Activated B cell treated with CpG ODN at 0.5 μM for 24 hours (primary cell): Measurements from ENCODE around the gene ADAM12. TPM values are rescaled to one million over a fixed set of nuclear protein-coding genes. Genes with fewer than 3 reads are reported as not detected.

ENCODE experiments used
- ATAC-seq: fragments of 200-7000 bp; cut with Tn5 transposase; one replicate; pipeline ENCODE4 v1.10.0; 2021; ENCODE audit warnings: low read depth, mild to moderate bottlenecking, moderate library complexity
- CTCF ChIA-PET: fragments of 350-600 bp; sonication (Branson Sonifier 250); formaldehyde crosslinking; loops from one replicate; lab custom pipeline; 2021; ENCODE audit warnings: antibody characterized with exemption; lab: Charles Lee
- POLR2A ChIA-PET: fragments of 350-600 bp; sonication (Branson Sonifier 250); formaldehyde crosslinking; loops from one replicate; lab custom pipeline; 2021; ENCODE audit warnings: antibody characterized with exemption; lab: Charles Lee
- DNase-seq: peaks from one replicate; pipeline ENCODE4 v3.0.0; 2022
- H3K27ac Mint-ChIP-seq: one replicate; pipeline ENCODE4 v1.8.0; 2020; ENCODE audit warnings: mixed read lengths
- H3K27me3 Mint-ChIP-seq: one replicate; pipeline ENCODE4 v1.8.0; 2021; ENCODE audit warnings: mixed read lengths
- H3K36me3 Mint-ChIP-seq: one replicate; pipeline ENCODE4 v1.8.0; 2021; ENCODE audit warnings: low read depth, mixed read lengths
- H3K4me1 Mint-ChIP-seq: one replicate; pipeline ENCODE4 v1.8.0; 2021; ENCODE audit warnings: mixed read lengths
- H3K4me3 Mint-ChIP-seq: one replicate; pipeline ENCODE4 v1.8.0; 2020; ENCODE audit warnings: mild to moderate bottlenecking, mixed read lengths
- H3K9me3 Mint-ChIP-seq: one replicate; pipeline ENCODE4 v1.8.0; 2020; ENCODE audit warnings: mixed read lengths
- intact Hi-C: fragments of 100-400 bp; cut with micrococcal nuclease; formaldehyde crosslinking; loops from one replicate; pipeline ENCODE4 v1.15.1; 2024
- total RNA-seq: library from RNA; stranded (reverse); gene quantifications from 2 replicates; pipeline ENCODE4 v1.2.3, GENCODE V29; 2022
- TF ChIP-seq, protein P1 (sequence below): fragments of 200-600 bp; IDR thresholded peaks from one replicate; pipeline ENCODE4 v1.8.0; 2022; ENCODE audit warnings: antibody characterized with exemption, mild to moderate bottlenecking

ADAM12 gene
- total RNA-seq, 1 donor from 2014 or later, result 0.84 TPM

- no peak for DNase-seq
- Mint-ChIP-seq H3K27me3 (no peaks in the 10 kb centered on the region), H3K4me3 (no peak overlapping the region), H3K27ac (no peak overlapping the region), H3K36me3 (no peaks in the 10 kb centered on the region), H3K4me1 (no peaks in the 10 kb centered on the region), H3K9me3 (peaks cover 2% of the 10 kb centered on the region)
- ChIA-PET CTCF (no interaction called here), POLR2A (no interaction called here)
- TF ChIP-seq, protein P1, sequence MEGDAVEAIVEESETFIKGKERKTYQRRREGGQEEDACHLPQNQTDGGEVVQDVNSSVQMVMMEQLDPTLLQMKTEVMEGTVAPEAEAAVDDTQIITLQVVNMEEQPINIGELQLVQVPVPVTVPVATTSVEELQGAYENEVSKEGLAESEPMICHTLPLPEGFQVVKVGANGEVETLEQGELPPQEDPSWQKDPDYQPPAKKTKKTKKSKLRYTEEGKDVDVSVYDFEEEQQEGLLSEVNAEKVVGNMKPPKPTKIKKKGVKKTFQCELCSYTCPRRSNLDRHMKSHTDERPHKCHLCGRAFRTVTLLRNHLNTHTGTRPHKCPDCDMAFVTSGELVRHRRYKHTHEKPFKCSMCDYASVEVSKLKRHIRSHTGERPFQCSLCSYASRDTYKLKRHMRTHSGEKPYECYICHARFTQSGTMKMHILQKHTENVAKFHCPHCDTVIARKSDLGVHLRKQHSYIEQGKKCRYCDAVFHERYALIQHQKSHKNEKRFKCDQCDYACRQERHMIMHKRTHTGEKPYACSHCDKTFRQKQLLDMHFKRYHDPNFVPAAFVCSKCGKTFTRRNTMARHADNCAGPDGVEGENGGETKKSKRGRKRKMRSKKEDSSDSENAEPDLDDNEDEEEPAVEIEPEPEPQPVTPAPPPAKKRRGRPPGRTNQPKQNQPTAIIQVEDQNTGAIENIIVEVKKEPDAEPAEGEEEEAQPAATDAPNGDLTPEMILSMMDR, result no peak
- intact Hi-C loops, result loop anchor here (10.0 kb wide), 1 partner anchor 1278 kb away; no protein-coding TSS in a partner anchor
- ATAC-seq, result no peak
Observed at GRCh38 chr10:126336801-126337200, 51.5 kb downstream of the ADAM12 start.

GRCh38 chr10:126334272-126334671, 54.0 kb downstream of the ADAM12 start:
- DNase-seq, result no peak
- H3K27ac Mint-ChIP-seq, result no peak overlapping the region
- no peak for ATAC-seq
- TF ChIP-seq, protein P1, result no peak
- H3K4me1 Mint-ChIP-seq, result no peaks in the 10 kb centered on the region
- intact Hi-C loops, result loop anchor here (10.0 kb wide), 1 partner anchor 1281 kb away; no protein-coding TSS in a partner anchor
- CTCF ChIA-PET, result no interaction called here
- no peak overlapping the region for H3K4me3 Mint-ChIP-seq
- H3K36me3 Mint-ChIP-seq, result no peaks in the 10 kb centered on the region
- POLR2A ChIA-PET, result no interaction called here
- H3K9me3 Mint-ChIP-seq, result no peaks in the 10 kb centered on the region
- H3K27me3 Mint-ChIP-seq, result no peaks in the 10 kb centered on the region

DNA sequence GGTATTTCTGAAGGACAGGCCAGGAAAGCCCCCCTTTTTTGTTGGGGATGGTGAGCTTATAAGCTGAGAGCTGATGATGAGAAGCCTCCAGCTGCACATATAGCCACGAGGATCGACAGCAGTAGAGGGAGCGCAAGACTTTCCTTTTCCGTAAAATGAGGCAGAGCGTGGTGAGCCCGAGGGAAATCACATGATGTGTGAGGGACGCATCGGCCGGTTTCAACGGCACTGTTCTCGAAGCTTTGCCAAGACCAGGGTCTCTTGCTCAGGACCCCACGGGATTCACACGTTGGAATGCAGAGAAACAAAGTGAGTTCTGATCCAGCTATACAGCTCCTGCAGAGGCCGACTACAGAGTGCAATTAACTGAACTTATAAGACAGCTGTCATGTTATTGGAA, 55.7 kb downstream of the ADAM12 start:
- DNase-seq (no peak), ATAC-seq (no peak)
- no peak overlapping the region for H3K4me3 Mint-ChIP-seq
- no peaks in the 10 kb centered on the region for H3K9me3 Mint-ChIP-seq
- no peak overlapping the region for H3K27ac Mint-ChIP-seq
- H3K27me3 Mint-ChIP-seq, result no peaks in the 10 kb centered on the region
- CTCF ChIA-PET, result no interaction called here
- TF ChIP-seq, protein P1, result no peak
- intact Hi-C loops, result loop anchor here (10.0 kb wide), 1 partner anchor 1282 kb away; no protein-coding TSS in a partner anchor
- no peaks in the 10 kb centered on the region for H3K36me3 Mint-ChIP-seq
- no peaks in the 10 kb centered on the region for H3K4me1 Mint-ChIP-seq
- POLR2A ChIA-PET, result no interaction called here

DNA sequence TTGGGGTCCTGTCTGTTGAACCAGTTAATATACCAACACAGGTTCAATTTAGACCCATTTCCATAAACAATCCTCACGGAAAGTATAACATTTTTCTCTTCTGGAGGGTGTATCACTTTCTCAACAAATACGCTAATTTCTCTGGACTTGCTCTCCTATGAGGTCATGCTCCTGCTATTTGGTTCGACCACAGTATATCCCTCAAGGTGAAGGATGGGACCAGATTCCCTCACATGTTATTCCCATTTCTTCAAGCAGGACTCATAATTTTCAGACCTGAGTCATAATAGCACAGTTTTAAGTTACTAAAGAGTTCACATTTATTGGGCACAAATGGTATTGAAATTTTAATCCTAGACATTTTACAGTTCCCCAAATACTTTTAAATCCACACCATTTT, 57.2 kb downstream of the ADAM12 start:
- no peaks in the 10 kb centered on the region for H3K4me1 Mint-ChIP-seq
- DNase-seq, result no peak
- no peaks in the 10 kb centered on the region for H3K27me3 Mint-ChIP-seq
- no peaks in the 10 kb centered on the region for H3K9me3 Mint-ChIP-seq
- CTCF ChIA-PET, result no interaction called here
- H3K27ac Mint-ChIP-seq, result no peak overlapping the region
- no peak overlapping the region for H3K4me3 Mint-ChIP-seq
- POLR2A ChIA-PET, result no interaction called here
- TF ChIP-seq, protein P1, result no peak
- no peak for ATAC-seq
- no peaks in the 10 kb centered on the region for H3K36me3 Mint-ChIP-seq
- intact Hi-C loops, result loop anchor here (10.0 kb wide), 1 partner anchor 1284 kb away; no protein-coding TSS in a partner anchor

DNA sequence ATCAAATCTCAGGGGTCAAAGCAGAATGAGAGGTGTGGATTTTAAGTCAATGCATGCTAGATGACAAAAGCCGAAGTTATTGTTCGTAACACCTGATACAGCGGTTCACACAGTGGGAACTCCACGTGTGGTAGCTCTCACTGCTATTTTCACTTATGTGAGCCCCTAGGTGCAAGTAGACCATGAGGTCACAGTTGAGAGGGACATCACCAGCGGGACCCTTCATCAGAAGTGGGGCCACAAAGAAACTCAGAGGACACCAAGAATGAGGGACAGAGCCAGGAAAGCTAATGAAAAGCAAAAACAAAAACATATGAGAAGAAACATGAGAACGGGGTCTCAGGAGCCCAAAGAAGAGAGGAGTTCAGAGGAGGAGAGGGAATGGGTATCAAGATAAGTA, 63.5 kb downstream of the ADAM12 start:
- CTCF ChIA-PET, result no interaction called here
- Mint-ChIP-seq H3K4me1 (no peaks in the 10 kb centered on the region), H3K4me3 (no peak overlapping the region), H3K27me3 (no peaks in the 10 kb centered on the region), H3K27ac (no peak overlapping the region), H3K9me3 (no peaks in the 10 kb centered on the region), H3K36me3 (no peaks in the 10 kb centered on the region)
- intact Hi-C loops, result no loop called here
- ATAC-seq (no peak), DNase-seq (no peak)
- TF ChIP-seq, protein P1, result no peak
- POLR2A ChIA-PET, result no interaction called here
